ENCODE measurements around the gene CAB39L. TPM values are rescaled to one million over a fixed set of nuclear protein-coding genes. Genes with fewer than 3 reads are reported as not detected.

CAB39L gene
- total RNA-seq, 1 donor from 2014 or later: 9.8 TPM

GRCh38 chr13:49265822-49266221, 178.0 kb downstream of the CAB39L start:
- DNase-seq (ENCODE audit: low spot score): no peak
- intact Hi-C loops (cut with DNase I): no loop called here

GRCh38 chr13:49262634-49263033, 181.2 kb downstream of the CAB39L start:
- DNase-seq (ENCODE audit: low spot score): no peak
- intact Hi-C loops (cut with DNase I): no loop called here

GRCh38 chr13:49259586-49259985, 184.3 kb downstream of the CAB39L start:
- no peak for DNase-seq (ENCODE audit: low spot score)
- intact Hi-C loops (cut with DNase I): no loop called here

Other genes starting within 250 kb of the CAB39L start
- gene MLNR, start 223.7 kb downstream of the CAB39L start, total RNA-seq: not detected
- 7.1 TPM for gene CDADC1, start 196.1 kb downstream of the CAB39L start, total RNA-seq
- gene SETDB2, start 210 bp upstream of the CAB39L start, total RNA-seq: 11.2 TPM
- 20.5 TPM for gene PHF11, start 51.9 kb upstream of the CAB39L start, total RNA-seq
- 15.9 TPM for gene RCBTB1, start 141.5 kb upstream of the CAB39L start, total RNA-seq
- gene ARL11, start 184.4 kb upstream of the CAB39L start, total RNA-seq: 0.27 TPM
- 6.7 TPM for gene EBPL, start 247.4 kb upstream of the CAB39L start, total RNA-seq

Data from cardiac septum (tissue), 1 donor.